BE2C (cell line): ENCODE data around the gene RCAN2.

Experiments
- DNase-seq: peaks from one replicate; pipeline ENCODE4 v3.0.0-alpha.2; 2020
- H3K27me3 ChIP-seq: fragments of 250-450 bp; sonication (Bioruptor Pico); 2 replicates; pipeline ENCODE4 v1.5.1; 2020; ENCODE audit warnings: mild to moderate bottlenecking
- H3K36me3 ChIP-seq: fragments of 250-450 bp; sonication (Bioruptor Pico); 2 replicates; pipeline ENCODE4 v1.5.1; 2020; ENCODE audit warnings: mild to moderate bottlenecking
- H3K4me1 ChIP-seq: fragments of 250-450 bp; sonication (Bioruptor Pico); 2 replicates; pipeline ENCODE4 v1.5.1; 2020
- H3K4me3 ChIP-seq: 2 replicates; pipeline ENCODE4 v1.5.1; 2011; ENCODE audit warnings: low read depth, low read length
- H3K9me3 ChIP-seq: fragments of 250-450 bp; sonication (Bioruptor Pico); 2 replicates; pipeline ENCODE4 v1.5.1; 2020
- TF ChIP-seq, protein P1 (sequence below): IDR thresholded peaks from 2 replicates; pipeline ENCODE4 v1.5.1; 2012; ENCODE audit warnings: mild to moderate bottlenecking, low read depth, low read length

Gene RCAN2

DNA sequence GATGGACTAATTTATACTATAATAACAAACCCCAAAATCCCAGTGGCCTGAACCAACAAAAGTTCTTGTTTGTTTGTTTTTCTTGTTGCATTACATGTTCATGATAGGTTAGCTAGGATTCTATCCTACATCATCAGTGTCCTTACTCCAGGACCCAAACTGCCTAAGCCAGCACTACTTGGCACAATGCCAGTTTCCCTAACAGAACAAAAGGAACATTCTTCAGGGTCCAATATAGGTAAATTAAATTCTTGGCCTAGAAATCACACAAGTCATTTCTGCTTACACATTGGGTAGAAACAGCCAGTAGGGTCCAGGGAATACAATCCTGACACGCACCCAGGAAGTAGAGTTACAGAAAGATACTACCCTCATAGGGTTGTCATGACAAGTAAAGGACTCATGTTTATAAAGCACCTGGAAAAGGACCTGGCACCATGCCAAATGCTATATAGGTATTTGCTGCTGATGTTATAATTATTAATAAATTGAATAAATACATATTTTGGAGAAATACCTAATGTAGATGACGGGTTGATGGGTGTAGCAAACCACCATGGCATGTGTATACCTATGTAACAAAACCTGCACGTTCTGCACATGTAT, 38.8 kb downstream of the RCAN2 start:
- H3K27me3 ChIP-seq, result no peaks in the 10 kb centered on the region
- DNase-seq, result no peak
- no peaks in the 10 kb centered on the region for H3K9me3 ChIP-seq
- no peak overlapping the region for H3K4me3 ChIP-seq
- H3K4me1 ChIP-seq, result no peaks in the 10 kb centered on the region
- no peaks in the 10 kb centered on the region for H3K36me3 ChIP-seq
- TF ChIP-seq, protein P1, sequence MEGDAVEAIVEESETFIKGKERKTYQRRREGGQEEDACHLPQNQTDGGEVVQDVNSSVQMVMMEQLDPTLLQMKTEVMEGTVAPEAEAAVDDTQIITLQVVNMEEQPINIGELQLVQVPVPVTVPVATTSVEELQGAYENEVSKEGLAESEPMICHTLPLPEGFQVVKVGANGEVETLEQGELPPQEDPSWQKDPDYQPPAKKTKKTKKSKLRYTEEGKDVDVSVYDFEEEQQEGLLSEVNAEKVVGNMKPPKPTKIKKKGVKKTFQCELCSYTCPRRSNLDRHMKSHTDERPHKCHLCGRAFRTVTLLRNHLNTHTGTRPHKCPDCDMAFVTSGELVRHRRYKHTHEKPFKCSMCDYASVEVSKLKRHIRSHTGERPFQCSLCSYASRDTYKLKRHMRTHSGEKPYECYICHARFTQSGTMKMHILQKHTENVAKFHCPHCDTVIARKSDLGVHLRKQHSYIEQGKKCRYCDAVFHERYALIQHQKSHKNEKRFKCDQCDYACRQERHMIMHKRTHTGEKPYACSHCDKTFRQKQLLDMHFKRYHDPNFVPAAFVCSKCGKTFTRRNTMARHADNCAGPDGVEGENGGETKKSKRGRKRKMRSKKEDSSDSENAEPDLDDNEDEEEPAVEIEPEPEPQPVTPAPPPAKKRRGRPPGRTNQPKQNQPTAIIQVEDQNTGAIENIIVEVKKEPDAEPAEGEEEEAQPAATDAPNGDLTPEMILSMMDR, result no peak

DNA sequence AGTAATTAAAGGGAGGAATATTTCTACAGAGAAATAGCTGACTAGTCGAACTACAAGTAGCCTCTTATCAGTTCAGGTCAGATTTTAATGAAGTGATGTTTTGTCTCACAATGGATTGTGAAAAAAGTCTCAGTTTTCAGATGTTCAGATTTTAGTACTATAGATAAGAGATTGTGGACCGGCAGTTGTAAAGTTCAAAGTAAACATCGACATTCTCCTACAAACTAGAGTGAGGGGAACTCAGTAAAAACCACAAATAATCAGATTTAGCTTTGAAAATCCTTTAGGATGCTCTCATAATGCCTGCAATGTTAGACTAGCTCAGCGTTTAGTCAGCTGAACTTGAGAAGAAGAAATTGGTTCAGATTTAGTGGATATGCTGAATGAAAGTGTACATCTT, 39.9 kb downstream of the RCAN2 start:
- DNase-seq, result no peak
- Histone ChIP-seq H3K9me3 (no peaks in the 10 kb centered on the region), H3K27me3 (no peaks in the 10 kb centered on the region), H3K4me3 (no peak overlapping the region), H3K36me3 (no peaks in the 10 kb centered on the region), H3K4me1 (no peaks in the 10 kb centered on the region)
- TF ChIP-seq, protein P1, result no peak

GRCh38 chr6:46444772-46445454, 46.3 kb downstream of the RCAN2 start:
- TF ChIP-seq, protein P1, result no peak
- Histone ChIP-seq H3K36me3 (no peaks in the 10 kb centered on the region), H3K4me3 (no peak overlapping the region), H3K27me3 (no peaks in the 10 kb centered on the region), H3K9me3 (no peaks in the 10 kb centered on the region; the same call in 1 of the 2 replicates), H3K4me1 (no peaks in the 10 kb centered on the region)
- no peak for DNase-seq

- Histone ChIP-seq H3K4me3 (no peak overlapping the region), H3K36me3 (no peaks in the 10 kb centered on the region), H3K9me3 (no peaks in the 10 kb centered on the region; the same call in 1 of the 2 replicates), H3K4me1 (no peaks in the 10 kb centered on the region), H3K27me3 (no peaks in the 10 kb centered on the region)
- TF ChIP-seq, protein P1, result no peak
- no peak for DNase-seq
Measured at GRCh38 chr6:46443623-46444022, 47.6 kb downstream of the RCAN2 start.

- Histone ChIP-seq H3K9me3 (no peaks in the 10 kb centered on the region; the same call in 1 of the 2 replicates), H3K36me3 (no peaks in the 10 kb centered on the region), H3K27me3 (no peaks in the 10 kb centered on the region), H3K4me1 (no peaks in the 10 kb centered on the region), H3K4me3 (no peak overlapping the region)
- TF ChIP-seq, protein P1, result no peak
- no peak for DNase-seq
Measured at GRCh38 chr6:46440641-46441040, 50.6 kb downstream of the RCAN2 start.

GRCh38 chr6:46440141-46440540, 51.1 kb downstream of the RCAN2 start:
- no peak for DNase-seq

More at GRCh38 chr6:46440141-46440540, 51.1 kb downstream of the RCAN2 start:
- no peaks in the 10 kb centered on the region; the same call in 1 of the 2 replicates for H3K9me3 ChIP-seq
- H3K36me3 ChIP-seq, result no peaks in the 10 kb centered on the region
- TF ChIP-seq, protein P1, result no peak
- no peaks in the 10 kb centered on the region for H3K27me3 ChIP-seq
- H3K4me1 ChIP-seq, result no peaks in the 10 kb centered on the region
- H3K4me3 ChIP-seq, result no peak overlapping the region
